Activated T-helper 1 cell treated with Interleukin-2 at 50 U/mL for 16 hours (primary cell): ENCODE measurements around the gene CACNA1D.

Source experiments
- DNase-seq: peaks from one replicate; pipeline ENCODE4 v3.0.0-alpha.2; 2020; ENCODE audit warnings: low read depth

Gene CACNA1D

GRCh38 chr3:53579636-53580035 lies 85.2 kb downstream of the CACNA1D start:
- no peak for DNase-seq

GRCh38 chr3:53581671-53582070 lies 87.3 kb downstream of the CACNA1D start:
- DNase-seq: no peak

DNA sequence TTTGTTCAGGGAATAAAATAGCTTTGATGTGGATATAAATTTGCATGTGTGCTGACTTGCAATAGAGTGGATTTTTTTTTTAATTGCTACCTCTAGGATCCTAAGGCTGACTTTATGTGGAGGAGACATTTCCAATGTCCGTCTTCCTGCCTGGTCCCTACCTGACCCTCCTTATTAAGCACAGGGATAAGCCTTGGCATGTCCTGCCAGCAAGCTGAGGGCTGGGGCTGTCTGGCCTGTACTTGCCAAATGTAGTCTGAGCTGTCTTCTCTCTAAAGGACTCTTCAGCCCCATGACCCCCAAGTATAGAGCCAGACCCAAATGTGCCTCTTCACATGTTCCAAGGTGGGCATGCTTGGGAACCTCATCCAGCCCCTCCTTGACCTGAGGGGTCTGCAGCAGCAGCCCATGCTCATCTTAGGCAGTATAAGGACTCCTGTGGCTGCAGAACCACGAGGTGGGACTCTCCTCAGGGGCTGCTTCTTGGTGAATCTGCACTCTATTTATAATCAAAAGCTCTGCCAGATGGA lies 88.8 kb downstream of the CACNA1D start:
- no peak for DNase-seq

- DNase-seq: no peak
These were observed 90.6 kb downstream of the CACNA1D start for GRCh38 chr3:53585049-53585448.

DNA sequence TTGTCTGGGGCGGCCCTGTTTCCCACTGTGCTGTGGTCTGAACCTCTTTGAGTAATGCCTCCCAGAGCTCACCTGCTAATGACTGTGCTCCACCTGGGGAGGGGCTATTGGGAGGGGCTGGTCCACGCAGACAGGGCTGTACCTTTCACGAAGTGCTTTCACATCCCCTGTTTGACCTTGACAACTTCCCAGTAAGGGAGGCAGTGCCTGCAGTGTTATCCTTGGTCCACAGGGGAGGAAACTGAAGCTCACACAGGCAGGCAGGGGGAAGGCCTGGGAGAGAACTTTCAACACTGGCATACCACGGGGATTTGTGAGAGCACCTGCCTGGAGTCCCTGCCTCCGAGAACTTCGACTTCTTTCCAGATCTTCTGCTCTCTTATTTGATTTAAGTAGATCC lies 91.2 kb downstream of the CACNA1D start:
- DNase-seq: no peak

GRCh38 chr3:53588122-53588521 lies 93.7 kb downstream of the CACNA1D start:
- DNase-seq: no peak

DNA sequence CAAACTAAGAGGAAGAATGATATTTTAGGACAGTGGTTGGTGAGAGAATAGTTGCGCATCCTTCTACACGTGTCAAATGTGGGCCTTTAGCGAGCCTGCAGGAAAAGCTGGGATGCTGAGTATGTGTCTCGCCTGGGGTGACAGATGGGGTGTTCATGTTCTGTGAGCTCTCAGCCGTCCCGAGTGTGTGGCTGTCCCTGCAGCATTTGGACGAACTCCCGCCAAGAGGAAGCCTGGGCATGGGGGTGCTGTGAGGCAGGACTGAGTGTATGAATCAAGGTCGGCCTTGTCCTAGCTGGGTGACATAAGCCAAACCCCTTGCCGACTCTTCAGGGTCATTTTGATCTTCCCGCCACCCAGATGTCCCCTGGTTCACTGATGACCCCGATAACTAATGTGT lies 94.8 kb downstream of the CACNA1D start:
- no peak for DNase-seq

- DNase-seq: no peak
These were observed 95.4 kb downstream of the CACNA1D start for GRCh38 chr3:53589806-53590205.

DNA sequence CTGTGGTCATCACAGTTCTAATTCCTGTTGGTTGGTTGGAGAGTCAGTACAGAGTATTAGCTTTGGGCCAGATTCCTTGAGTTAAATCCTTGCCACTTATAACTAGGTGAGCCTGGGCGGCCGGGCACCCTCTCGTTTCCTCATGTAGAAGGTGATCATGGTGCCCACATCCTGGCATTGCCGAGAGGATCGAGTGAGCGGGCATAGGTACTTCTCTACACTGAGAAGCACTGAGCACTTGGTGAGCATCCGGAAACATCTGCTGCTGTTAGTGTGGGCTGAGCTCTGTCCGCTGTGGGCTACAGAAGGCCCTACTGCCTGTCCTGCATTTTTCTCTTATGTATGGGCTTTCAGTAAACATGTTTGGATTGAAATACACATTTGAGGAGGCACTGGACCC lies 96.2 kb downstream of the CACNA1D start:
- DNase-seq: no peak

GRCh38 chr3:53591646-53592045 lies 97.2 kb downstream of the CACNA1D start:
- no peak for DNase-seq

DNA sequence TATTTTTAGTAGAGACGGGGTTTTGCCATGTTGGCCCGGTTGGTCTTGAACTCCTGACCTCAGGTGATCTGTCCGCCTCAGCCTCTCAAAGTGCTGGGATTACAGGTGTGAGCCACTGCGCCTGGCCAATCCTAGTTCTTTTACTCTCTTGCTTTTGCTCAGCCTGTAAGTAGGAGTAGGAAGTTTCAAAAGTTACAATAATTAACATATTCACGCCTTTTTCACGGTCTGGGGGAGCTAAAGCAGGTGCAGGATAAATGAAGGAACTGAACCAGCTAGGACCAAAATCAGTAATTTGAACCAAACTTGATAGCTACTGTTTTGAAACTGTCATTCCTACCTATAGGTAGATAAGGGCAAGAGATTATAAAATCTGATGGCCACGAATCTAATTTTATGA lies 98.5 kb downstream of the CACNA1D start:
- no peak for DNase-seq

- no peak for DNase-seq
These were observed 99.2 kb downstream of the CACNA1D start for GRCh38 chr3:53593611-53594010.

GRCh38 chr3:53594276-53594675 lies 99.9 kb downstream of the CACNA1D start:
- no peak for DNase-seq

- DNase-seq: no peak
These were observed 101.2 kb downstream of the CACNA1D start for GRCh38 chr3:53595660-53596059.

GRCh38 chr3:53597136-53597915 lies 102.9 kb downstream of the CACNA1D start:
- no peak for DNase-seq

- DNase-seq: no peak
These were observed 105.4 kb downstream of the CACNA1D start for GRCh38 chr3:53599771-53600170.

DNA sequence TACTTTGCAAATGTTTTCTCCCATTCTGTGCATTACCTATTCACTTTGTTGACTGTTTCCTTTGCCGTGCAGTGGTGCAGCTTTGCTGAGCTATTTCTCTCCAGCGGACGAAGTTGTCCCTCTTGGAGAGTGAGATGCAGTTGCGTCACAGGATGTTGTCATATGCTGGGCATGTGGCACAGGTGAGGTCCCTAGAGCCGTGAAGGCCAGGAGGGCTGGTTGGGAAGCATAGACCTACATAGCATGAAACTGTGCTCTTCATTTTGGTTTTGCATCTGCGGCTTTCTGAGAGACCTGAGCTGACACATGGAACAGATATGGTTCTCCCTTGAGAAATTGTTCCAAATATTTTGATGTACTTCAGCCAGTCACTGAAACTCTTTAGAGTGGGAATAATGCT lies 108.5 kb downstream of the CACNA1D start:
- no peak for DNase-seq

DNA sequence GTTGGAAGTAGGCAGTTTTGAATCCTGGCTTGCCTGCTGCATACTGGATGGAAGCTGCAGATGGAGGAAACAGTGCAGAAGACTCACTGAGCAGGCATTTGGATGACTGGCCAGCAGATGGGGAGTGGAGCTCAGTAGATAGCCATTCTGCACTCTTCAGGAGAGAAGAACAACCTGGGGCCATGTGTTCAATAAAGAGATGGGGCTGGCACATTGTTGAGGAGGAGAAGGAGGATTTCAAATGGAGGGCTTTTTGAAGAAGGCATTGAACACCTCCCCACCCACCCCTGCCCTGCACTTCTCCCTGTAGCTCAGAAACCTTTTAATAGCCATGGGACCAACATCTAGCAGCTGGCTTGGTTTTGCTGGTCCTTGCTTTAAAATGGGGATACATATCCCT lies 109.8 kb downstream of the CACNA1D start:
- DNase-seq: no peak

- DNase-seq: no peak
These were observed 112.4 kb downstream of the CACNA1D start for GRCh38 chr3:53606793-53607192.

DNA sequence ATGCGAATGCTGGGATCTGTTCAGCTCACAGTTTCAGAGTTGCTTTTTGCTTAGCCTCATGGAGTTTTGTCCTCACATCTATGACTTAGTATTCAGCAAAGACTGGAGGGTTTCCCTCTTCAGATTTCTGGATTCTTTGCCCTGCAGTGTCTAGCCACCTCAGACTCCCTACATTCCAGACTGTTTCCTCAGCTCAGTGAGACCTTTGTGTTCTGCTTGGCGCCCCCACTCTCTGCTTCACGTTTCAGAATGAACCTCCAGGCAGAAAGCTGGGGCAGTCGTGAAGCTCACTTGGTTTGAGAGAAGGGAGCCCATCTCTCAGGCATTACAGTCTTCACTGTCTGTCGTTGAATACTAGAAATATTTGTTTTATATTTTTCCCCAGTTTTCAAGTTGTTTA lies 118.1 kb downstream of the CACNA1D start:
- DNase-seq: no peak

DNA sequence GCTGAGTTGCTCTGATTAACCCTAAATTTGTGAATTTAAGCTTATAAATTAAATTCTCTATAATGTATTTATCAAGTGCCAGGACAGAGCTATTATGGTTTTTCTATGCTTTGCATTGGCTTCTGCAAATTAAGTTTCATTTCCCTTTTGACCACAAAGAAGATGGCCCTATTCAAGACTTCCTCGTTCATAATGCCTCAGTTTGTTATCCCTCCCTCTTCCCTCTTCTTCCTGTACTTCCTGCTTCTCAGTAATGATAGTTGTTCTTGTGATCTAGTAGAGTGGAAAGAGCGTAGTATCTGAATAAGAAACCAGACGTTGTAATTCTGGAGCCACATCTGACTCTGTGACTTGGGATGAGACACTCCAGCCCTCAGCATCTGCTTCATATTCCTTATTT lies 118.7 kb downstream of the CACNA1D start:
- DNase-seq: no peak

DNA sequence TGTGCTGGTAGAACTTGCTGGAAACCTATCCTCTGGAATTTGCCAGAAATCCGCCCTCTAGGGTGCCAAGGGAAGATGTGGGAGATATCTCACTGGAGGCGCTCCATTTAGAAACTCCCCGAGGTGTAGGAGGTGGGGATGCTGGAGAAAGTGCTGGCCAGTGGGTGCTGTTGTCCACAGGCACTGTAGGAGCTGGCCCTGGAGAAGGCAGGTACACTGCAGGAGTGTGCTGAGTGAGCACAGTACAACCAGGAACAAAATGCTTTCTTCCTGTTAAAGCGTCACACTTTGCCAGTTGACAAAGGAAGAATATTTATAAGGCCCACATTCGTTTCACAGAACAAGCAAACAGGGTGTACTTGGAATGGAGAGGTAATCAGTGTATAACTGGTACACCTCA lies 119.9 kb downstream of the CACNA1D start:
- DNase-seq: no peak

GRCh38 chr3:53616321-53616720 lies 121.9 kb downstream of the CACNA1D start:
- no peak for DNase-seq
